ENCODE data around the gene INTS6. TPM values are rescaled to one million over a fixed set of nuclear protein-coding genes. Genes with fewer than 3 reads are reported as not detected.
A peak's percentile ranks its signal among the peaks of the same experiment; 100 is the strongest.

INTS6 gene
- total RNA-seq, 2 experiments from 2014 or later = 44.4 to 47.1 TPM

- Mint-ChIP-seq H3K27me3 (no peaks in the 10 kb centered on the region), H3K9me3 (peaks cover 3% of the 10 kb centered on the region), H3K4me3 (no peak overlapping the region), H3K36me3 (no peaks in the 10 kb centered on the region), H3K4me1 (ENCODE audit: low read depth) (peaks cover 5% of the 10 kb centered on the region), H3K27ac (no peak overlapping the region)
- intact Hi-C loops (cut with micrococcal nuclease) = no loop called here
- DNase-seq = no peak
- ChIA-PET CTCF (no interaction called here), POLR2A (no interaction called here)
These were observed 25.8 kb upstream of the INTS6 start for GRCh38 chr13:51478418-51479198.

- Mint-ChIP-seq H3K4me1 (ENCODE audit: low read depth) (peaks cover 5% of the 10 kb centered on the region), H3K27ac (no peak overlapping the region), H3K4me3 (no peak overlapping the region), H3K36me3 (no peaks in the 10 kb centered on the region), H3K9me3 (no peaks in the 10 kb centered on the region), H3K27me3 (no peaks in the 10 kb centered on the region)
- intact Hi-C loops (cut with micrococcal nuclease) = no loop called here
- CTCF ChIA-PET = interaction anchor here (0.8 kb wide), 1 partner anchor 24 kb away, joined by 3 read pairs; no protein-coding TSS in a partner anchor
- POLR2A ChIA-PET = no interaction called here
- no peak for DNase-seq
These were observed 25.0 kb upstream of the INTS6 start for GRCh38 chr13:51477653-51478324.

GRCh38 chr13:51477149-51477548, 24.3 kb upstream of the INTS6 start:
- Mint-ChIP-seq H3K27me3 (no peaks in the 10 kb centered on the region), H3K9me3 (no peaks in the 10 kb centered on the region), H3K4me1 (ENCODE audit: low read depth) (peaks cover 5% of the 10 kb centered on the region), H3K4me3 (no peak overlapping the region), H3K27ac (no peak overlapping the region), H3K36me3 (no peaks in the 10 kb centered on the region)
- DNase-seq = no peak
- POLR2A ChIA-PET = interaction anchor here (1.5 kb wide), 1 partner anchor 23 kb away, joined by 3 read pairs; no protein-coding TSS in a partner anchor
- CTCF ChIA-PET = interaction anchor here (0.8 kb wide), 1 partner anchor 24 kb away, joined by 3 read pairs; no protein-coding TSS in a partner anchor
- intact Hi-C loops (cut with micrococcal nuclease) = no loop called here

- H3K4me1 Mint-ChIP-seq (ENCODE audit: low read depth) = peaks cover 5% of the 10 kb centered on the region
- intact Hi-C loops (cut with micrococcal nuclease) = no loop called here
- ChIA-PET CTCF (interaction anchor here (1.0 kb wide), 1 partner anchor 322 kb away, joined by 3 read pairs; no protein-coding TSS in a partner anchor), POLR2A (interaction anchor here (1.5 kb wide), 1 partner anchor 22 kb away, joined by 3 read pairs; no protein-coding TSS in a partner anchor)
- no peak for DNase-seq
- no peaks in the 10 kb centered on the region for H3K9me3 Mint-ChIP-seq
- H3K4me3 Mint-ChIP-seq = no peak overlapping the region
- H3K27ac Mint-ChIP-seq = no peak overlapping the region
- no peaks in the 10 kb centered on the region for H3K27me3 Mint-ChIP-seq
- no peaks in the 10 kb centered on the region for H3K36me3 Mint-ChIP-seq
These were observed 23.1 kb upstream of the INTS6 start for GRCh38 chr13:51475727-51476501.

DNA sequence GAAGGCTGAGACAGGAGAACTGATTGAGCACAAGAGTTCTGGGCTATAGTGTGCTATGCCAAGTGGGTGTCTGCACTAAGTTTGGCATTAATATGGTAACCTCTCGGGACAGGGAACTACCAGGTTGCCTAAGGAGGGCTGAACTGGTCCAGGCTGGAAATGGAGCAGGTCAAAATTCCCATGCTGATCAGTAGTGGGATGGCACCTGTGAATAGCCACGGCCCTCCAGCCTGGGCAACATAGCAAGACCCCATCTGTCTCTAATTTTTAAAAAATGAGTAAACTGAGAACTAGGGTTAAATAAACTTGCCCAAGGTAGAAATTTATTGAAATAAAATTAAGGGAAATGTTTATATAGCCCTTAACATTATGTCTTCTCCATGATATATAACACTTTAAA, 17.0 kb upstream of the INTS6 start:
- Mint-ChIP-seq H3K27me3 (no peaks in the 10 kb centered on the region), H3K4me3 (no peak overlapping the region), H3K4me1 (ENCODE audit: low read depth) (no peaks in the 10 kb centered on the region), H3K9me3 (no peaks in the 10 kb centered on the region), H3K27ac (no peak overlapping the region), H3K36me3 (no peaks in the 10 kb centered on the region)
- DNase-seq = no peak
- intact Hi-C loops (cut with micrococcal nuclease) = no loop called here
- ChIA-PET CTCF (interaction anchor here (0.6 kb wide), 1 partner anchor 8 kb away, joined by 3 read pairs; no protein-coding TSS in a partner anchor), POLR2A (no interaction called here)

DNA sequence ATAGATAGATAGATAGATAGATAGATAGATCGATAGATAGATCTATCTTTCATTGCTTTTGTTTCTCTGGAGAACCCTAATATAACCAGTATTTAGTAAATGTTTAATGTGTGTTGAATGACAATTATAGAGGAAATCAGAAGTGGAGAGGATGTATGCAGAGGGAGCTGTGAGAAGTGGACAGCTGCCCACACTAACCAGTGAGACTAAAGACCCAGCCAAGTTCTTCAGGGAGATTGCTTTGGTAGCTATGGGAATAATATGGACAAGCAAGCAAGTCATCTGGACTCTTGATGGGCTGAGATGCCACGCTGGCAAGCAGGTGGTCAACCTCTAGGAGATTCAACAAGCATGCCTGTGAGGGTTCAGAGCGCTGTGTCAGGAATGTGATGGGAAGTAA, 14.9 kb upstream of the INTS6 start:
- Mint-ChIP-seq H3K4me3 (no peak overlapping the region), H3K27me3 (no peaks in the 10 kb centered on the region), H3K27ac (no peak overlapping the region), H3K36me3 (no peaks in the 10 kb centered on the region), H3K4me1 (ENCODE audit: low read depth) (no peaks in the 10 kb centered on the region), H3K9me3 (no peaks in the 10 kb centered on the region)
- no peak for DNase-seq
- ChIA-PET CTCF (no interaction called here), POLR2A (no interaction called here)
- intact Hi-C loops (cut with micrococcal nuclease) = no loop called here

DNA sequence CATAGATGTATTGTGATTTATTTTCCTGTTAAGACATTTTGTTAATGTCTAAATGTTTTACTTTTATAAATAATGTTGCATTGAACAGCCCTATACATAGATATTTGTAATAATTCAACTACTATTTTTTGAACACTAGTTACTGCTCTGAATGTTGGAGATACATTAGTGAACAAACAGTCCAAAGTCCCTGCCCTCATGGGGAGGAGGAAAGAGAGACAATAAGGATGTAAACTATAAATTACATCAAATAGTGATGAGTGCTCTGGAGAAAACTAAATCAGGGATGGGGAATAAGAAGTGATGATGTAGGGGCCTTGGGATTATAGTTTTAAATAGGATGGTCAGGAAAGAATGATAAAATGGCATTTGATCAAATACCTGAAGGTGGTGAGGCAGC, 12.3 kb upstream of the INTS6 start:
- Mint-ChIP-seq H3K27me3 (no peaks in the 10 kb centered on the region), H3K4me1 (ENCODE audit: low read depth) (no peaks in the 10 kb centered on the region), H3K9me3 (no peaks in the 10 kb centered on the region), H3K27ac (no peak overlapping the region), H3K4me3 (no peak overlapping the region), H3K36me3 (no peaks in the 10 kb centered on the region)
- no peak for DNase-seq
- ChIA-PET POLR2A (interaction anchor here (2.0 kb wide), 1 partner anchor 12 kb away, joined by 5 read pairs; no protein-coding TSS in a partner anchor), CTCF (no interaction called here)
- intact Hi-C loops (cut with micrococcal nuclease) = no loop called here

DNA sequence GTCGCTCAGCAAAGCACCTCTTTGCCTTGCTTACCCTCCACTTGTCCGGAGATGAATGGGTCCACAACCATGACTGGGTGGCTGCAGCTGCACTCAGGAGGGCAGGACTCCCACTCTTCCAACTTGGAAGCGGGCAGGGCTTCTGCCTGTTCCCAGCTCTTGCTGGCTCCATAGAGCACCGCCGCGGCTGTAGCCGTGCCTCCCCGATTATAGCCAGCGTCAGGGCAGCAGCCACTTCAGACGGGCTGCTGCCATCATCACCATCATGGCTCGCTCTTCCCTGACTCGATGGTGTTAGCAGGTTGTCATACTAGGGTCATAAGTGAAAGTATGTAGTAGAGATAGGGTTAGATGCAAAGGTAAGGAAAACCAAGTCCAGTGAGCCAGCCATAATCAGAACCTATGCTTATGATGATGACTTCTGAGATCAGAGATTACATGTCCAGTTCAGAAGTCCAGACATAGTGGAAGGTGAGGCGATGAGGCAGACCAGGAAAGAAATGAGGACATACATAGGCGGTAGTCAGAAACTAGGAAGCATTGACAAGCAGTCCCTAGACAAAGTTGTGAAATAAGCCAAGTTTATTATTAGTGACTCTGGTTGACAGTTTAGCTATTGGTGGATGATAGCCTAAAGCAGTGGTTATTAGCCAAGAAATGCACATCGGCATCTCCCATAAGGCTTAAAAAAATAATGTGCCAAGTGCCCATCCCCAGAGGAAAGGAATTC, 4.4 kb upstream of the INTS6 start:
- CTCF ChIA-PET = interaction anchor here (0.6 to 4.6 kb wide), 2 partner anchors 22 to 341 kb away, joined by 4 to 26 read pairs; no protein-coding TSS in a partner anchor
- Mint-ChIP-seq H3K9me3 (peaks cover 3% of the 10 kb centered on the region), H3K4me3 (no peak overlapping the region), H3K4me1 (ENCODE audit: low read depth) (peaks cover 19% of the 10 kb centered on the region), H3K27me3 (peaks cover 1% of the 10 kb centered on the region), H3K36me3 (peaks cover 40% of the 10 kb centered on the region), H3K27ac (no peak overlapping the region)
- DNase-seq = no peak
- POLR2A ChIA-PET = no interaction called here
- intact Hi-C loops (cut with micrococcal nuclease) = no loop called here

DNA sequence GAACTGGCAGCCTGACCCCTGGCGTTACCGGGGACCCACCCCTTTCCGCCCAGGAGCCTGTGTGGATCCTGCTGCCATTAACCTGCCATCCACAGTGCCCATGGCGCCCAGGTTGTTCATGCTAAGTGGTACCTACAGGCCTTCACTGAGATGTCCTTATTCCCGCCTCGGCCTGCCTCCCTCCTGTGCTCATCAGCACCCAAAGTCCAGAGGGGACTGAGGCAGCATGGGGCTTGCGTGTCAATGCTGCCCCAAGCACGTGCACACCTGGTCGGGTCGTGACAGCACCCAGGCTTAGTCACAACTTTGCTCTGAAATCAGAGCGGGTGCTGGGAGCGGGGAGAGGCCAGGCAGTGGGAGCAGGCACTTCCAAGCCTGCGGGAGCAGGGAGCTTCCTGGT, 3.7 kb upstream of the INTS6 start:
- CTCF ChIA-PET = interaction anchor here (0.6 to 4.6 kb wide), 2 partner anchors 21 to 341 kb away, joined by 4 to 26 read pairs; no protein-coding TSS in a partner anchor
- Mint-ChIP-seq H3K36me3 (peaks cover 40% of the 10 kb centered on the region), H3K4me3 (no peak overlapping the region), H3K27me3 (peaks cover 1% of the 10 kb centered on the region), H3K27ac (no peak overlapping the region), H3K9me3 (peaks cover 3% of the 10 kb centered on the region), H3K4me1 (ENCODE audit: low read depth) (peaks cover 19% of the 10 kb centered on the region)
- no peak for DNase-seq
- POLR2A ChIA-PET = no interaction called here
- intact Hi-C loops (cut with micrococcal nuclease) = no loop called here

- Mint-ChIP-seq H3K36me3 (peaks cover 46% of the 10 kb centered on the region), H3K4me3 (no peak overlapping the region), H3K4me1 (ENCODE audit: low read depth) (peaks cover 21% of the 10 kb centered on the region), H3K9me3 (peaks cover 3% of the 10 kb centered on the region), H3K27ac (no peak overlapping the region), H3K27me3 (peaks cover 1% of the 10 kb centered on the region)
- POLR2A ChIA-PET = no interaction called here
- intact Hi-C loops (cut with micrococcal nuclease) = no loop called here
- DNase-seq = no peak
- CTCF ChIA-PET = interaction anchor here (4.6 kb wide), 1 partner anchor 342 kb away, joined by 26 read pairs; no protein-coding TSS in a partner anchor
These were observed 2.7 kb upstream of the INTS6 start for GRCh38 chr13:51455532-51455931.

- Mint-ChIP-seq H3K9me3 (peaks cover 3% of the 10 kb centered on the region), H3K36me3 (peaks cover 49% of the 10 kb centered on the region)
These were observed 1.3 kb upstream of the INTS6 start for GRCh38 chr13:51453959-51454703.

More at GRCh38 chr13:51453959-51454703, 1.3 kb upstream of the INTS6 start:
- H3K27me3 Mint-ChIP-seq = peaks cover 1% of the 10 kb centered on the region
- CTCF ChIA-PET = interaction anchor here (0.8 to 4.6 kb wide), 7 partner anchors 23 to 344 kb away, joined by 3 to 26 read pairs (median 4); no protein-coding TSS in a partner anchor
- peak overlapping the region; percentile 92 for H3K4me3 Mint-ChIP-seq
- intact Hi-C loops (cut with micrococcal nuclease) = loop anchor here (1.0 to 5.0 kb wide), 17 partner anchors 48 to 1957 kb away; partner anchors contain the start of genes ALG11, CKAP2, KPNA3 and PHF11
- H3K4me1 Mint-ChIP-seq (ENCODE audit: low read depth) = peaks cover 32% of the 10 kb centered on the region
- POLR2A ChIA-PET = interaction anchor here (0.7 to 3.0 kb wide), 22 partner anchors 11 to 741 kb away, joined by 3 to 54 read pairs (median 5); partner anchors contain the start of gene WDFY2
- H3K27ac Mint-ChIP-seq = peak overlapping the region; percentile 98
- peak; percentile 61 for DNase-seq
